Islet precursor cell (in vitro differentiated cells): ENCODE measurements around the gene PTPN18.

Experiments used
- DNase-seq: peaks from one replicate; pipeline ENCODE4 v3.0.0-alpha.2; 2018

Gene PTPN18

GRCh38 chr2:130368786-130369185 is 12.9 kb downstream of the PTPN18 start:
- no peak for DNase-seq

GRCh38 chr2:130369311-130369964 is 13.6 kb downstream of the PTPN18 start:
- DNase-seq: no peak

- DNase-seq: no peak
Measured at GRCh38 chr2:130369965-130370341, 14.1 kb downstream of the PTPN18 start.

- DNase-seq: no peak
Measured at GRCh38 chr2:130370490-130370889, 14.6 kb downstream of the PTPN18 start.

- DNase-seq: no peak
Measured at GRCh38 chr2:130371723-130372054, 15.8 kb downstream of the PTPN18 start.

GRCh38 chr2:130372055-130372832 is 16.4 kb downstream of the PTPN18 start:
- DNase-seq: peak; percentile 96

- no peak for DNase-seq
Measured at GRCh38 chr2:130372833-130373807, 17.3 kb downstream of the PTPN18 start.

GRCh38 chr2:130373808-130374365 is 18.0 kb downstream of the PTPN18 start:
- DNase-seq: no peak

GRCh38 chr2:130374587-130375290 is 18.9 kb downstream of the PTPN18 start:
- peak; percentile 81 for DNase-seq

- DNase-seq: no peak
Measured at GRCh38 chr2:130375291-130376266, 19.7 kb downstream of the PTPN18 start.

- DNase-seq: no peak
Measured at GRCh38 chr2:130376433-130377293, 20.8 kb downstream of the PTPN18 start.

- no peak for DNase-seq
Measured at GRCh38 chr2:130377491-130377890, 21.6 kb downstream of the PTPN18 start.

- no peak for DNase-seq
Measured at GRCh38 chr2:130378206-130378897, 22.5 kb downstream of the PTPN18 start.

- DNase-seq: no peak
Measured at GRCh38 chr2:130378898-130379214, 23.0 kb downstream of the PTPN18 start.

GRCh38 chr2:130380096-130380934 is 24.5 kb downstream of the PTPN18 start:
- DNase-seq: no peak

- DNase-seq: no peak
Measured at GRCh38 chr2:130381145-130381544, 25.3 kb downstream of the PTPN18 start.

GRCh38 chr2:130381619-130382018 is 25.8 kb downstream of the PTPN18 start:
- DNase-seq: no peak

- no peak for DNase-seq
Measured at GRCh38 chr2:130382313-130382917, 26.6 kb downstream of the PTPN18 start.
